ENCODE results near the gene CHFR.

Gene CHFR

DNA sequence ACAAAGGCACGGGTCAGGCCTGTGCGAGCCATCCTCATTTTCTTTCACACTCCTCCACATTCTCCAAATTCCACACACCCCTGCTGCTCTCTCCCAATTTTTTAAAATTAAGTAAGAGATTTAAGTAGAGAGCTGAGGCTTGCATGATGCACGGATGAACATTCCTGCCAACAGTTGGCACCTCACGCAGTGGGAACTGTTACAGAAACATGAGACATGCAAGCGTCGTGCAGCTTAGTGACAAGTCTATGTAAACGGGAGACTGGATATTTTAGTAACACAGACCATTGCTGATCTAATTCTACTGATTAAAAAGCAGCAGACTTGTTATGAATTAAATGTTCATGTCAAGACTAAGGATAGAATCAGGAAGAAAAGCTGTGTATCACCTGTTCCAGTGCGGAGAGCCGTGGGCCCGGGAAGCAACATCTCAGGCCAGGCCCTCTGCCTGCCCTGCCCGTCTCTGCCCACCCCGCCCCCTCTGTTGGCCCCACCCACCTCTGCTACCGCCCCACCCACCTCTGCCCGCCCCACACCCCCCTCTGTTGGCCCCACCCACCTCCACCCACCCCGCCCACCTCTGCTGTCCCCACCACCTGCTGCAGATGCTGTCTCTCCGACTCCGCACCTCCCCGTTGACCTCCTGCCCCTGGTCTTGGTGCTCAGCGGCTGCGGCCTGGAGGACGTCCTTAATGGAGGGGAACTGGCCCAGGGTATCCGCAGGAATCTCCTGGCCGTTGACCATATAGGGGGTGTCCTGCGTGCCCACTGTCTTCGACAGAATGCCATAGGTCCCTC lies 79.9 kb downstream of the CHFR start:
- H3K4me3 ChIP-seq (ENCODE audit: low read depth, low read length) = no peak overlapping the region
- TF ChIP-seq, protein P1, sequence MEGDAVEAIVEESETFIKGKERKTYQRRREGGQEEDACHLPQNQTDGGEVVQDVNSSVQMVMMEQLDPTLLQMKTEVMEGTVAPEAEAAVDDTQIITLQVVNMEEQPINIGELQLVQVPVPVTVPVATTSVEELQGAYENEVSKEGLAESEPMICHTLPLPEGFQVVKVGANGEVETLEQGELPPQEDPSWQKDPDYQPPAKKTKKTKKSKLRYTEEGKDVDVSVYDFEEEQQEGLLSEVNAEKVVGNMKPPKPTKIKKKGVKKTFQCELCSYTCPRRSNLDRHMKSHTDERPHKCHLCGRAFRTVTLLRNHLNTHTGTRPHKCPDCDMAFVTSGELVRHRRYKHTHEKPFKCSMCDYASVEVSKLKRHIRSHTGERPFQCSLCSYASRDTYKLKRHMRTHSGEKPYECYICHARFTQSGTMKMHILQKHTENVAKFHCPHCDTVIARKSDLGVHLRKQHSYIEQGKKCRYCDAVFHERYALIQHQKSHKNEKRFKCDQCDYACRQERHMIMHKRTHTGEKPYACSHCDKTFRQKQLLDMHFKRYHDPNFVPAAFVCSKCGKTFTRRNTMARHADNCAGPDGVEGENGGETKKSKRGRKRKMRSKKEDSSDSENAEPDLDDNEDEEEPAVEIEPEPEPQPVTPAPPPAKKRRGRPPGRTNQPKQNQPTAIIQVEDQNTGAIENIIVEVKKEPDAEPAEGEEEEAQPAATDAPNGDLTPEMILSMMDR (IDR thresholded peaks at IDR 0.05; ENCODE audit: borderline replicate concordance, insufficient read depth, low read depth, low read length) = no peak

DNA sequence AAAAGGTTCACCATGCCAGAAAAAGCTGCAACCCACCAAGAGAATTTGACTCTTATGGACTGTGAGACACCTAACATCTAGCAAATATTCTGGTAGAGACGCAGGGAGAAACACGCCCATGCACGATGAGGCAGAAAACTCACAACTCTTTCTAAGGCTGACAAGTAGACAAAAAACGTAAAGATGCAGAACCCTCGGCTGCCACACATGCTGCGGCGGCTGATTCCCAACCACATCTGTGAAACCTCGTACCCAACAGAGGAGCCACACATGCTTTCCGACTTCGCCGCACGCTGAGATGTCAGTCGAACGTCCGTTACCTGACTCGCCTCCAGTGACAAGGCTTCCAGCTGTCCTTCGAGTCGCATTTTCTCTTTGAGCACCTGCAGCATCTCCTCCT lies 80.5 kb downstream of the CHFR start:
- H3K4me3 ChIP-seq (ENCODE audit: low read depth, low read length) = no peak overlapping the region
- TF ChIP-seq, protein P1 (IDR thresholded peaks at IDR 0.05; ENCODE audit: borderline replicate concordance, insufficient read depth, low read depth, low read length) = no peak

DNA sequence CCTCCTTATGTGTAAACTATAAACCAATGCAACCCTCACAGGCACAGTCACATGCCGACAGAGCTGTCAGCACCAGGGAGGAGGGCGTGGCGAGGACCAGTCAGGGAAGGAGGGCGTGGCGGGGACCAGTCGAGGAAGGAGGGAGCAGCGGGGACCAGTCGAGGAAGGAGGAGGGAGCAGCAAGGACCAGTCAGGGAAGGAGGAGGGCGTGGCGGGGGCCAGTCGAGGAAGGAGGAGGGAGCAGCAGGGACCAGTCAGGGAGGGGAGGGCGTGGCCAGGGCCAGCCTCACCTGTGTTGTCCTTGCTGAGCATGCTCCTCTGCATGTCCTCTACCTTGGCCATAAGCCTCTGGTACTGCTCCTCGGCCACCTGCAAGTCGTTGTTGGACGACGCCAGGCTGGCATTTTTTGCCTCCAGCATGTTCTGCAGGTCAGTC lies 83.0 kb downstream of the CHFR start:
- TF ChIP-seq, protein P1 (IDR thresholded peaks at IDR 0.05; ENCODE audit: borderline replicate concordance, insufficient read depth, low read depth, low read length) = no peak
- H3K4me3 ChIP-seq (ENCODE audit: low read depth, low read length) = no peak overlapping the region

DNA sequence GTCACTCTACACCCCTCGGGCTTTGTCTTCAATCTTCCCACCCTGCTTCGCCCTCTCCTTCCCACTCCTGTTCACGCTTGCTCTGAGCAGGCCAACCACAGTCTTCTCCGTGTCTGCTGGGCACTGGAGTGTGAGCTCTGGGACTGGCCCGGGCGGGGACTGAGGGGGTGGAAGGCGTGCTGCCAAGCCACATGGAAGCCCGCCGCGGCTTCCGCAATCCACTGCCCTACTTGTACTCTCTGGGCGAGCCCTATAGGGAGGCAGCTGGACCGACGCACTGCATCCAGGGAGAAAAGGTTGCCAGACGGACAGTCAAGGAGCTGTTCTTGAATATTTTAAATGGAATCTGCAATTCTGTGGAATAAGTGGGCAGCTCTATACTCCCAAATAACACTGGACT lies 83.5 kb downstream of the CHFR start:
- H3K4me3 ChIP-seq (ENCODE audit: low read depth, low read length) = no peak overlapping the region
- TF ChIP-seq, protein P1 (IDR thresholded peaks at IDR 0.05; ENCODE audit: borderline replicate concordance, insufficient read depth, low read depth, low read length) = no peak

DNA sequence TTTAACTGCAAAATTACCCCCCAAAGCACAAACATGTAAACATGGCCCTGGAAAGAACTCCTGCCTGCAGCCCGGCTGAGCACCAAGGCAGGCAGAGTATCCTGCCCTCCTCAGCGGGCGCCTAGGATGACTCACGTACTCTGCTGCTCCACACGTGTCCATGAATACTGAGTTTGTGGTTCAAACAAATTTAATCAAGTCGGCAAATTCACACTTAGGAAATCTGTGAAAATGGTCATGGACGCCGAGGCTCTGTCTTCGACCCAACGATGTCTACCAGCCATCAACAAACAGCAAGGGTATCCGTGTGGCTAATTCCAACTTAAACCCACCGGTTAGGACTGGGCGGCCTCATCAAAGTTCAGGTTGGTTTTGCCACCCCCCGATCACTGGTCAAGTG lies 84.3 kb downstream of the CHFR start:
- no peak overlapping the region for H3K4me3 ChIP-seq (ENCODE audit: low read depth, low read length)
- TF ChIP-seq, protein P1 (IDR thresholded peaks at IDR 0.05; ENCODE audit: borderline replicate concordance, insufficient read depth, low read depth, low read length) = no peak

DNA sequence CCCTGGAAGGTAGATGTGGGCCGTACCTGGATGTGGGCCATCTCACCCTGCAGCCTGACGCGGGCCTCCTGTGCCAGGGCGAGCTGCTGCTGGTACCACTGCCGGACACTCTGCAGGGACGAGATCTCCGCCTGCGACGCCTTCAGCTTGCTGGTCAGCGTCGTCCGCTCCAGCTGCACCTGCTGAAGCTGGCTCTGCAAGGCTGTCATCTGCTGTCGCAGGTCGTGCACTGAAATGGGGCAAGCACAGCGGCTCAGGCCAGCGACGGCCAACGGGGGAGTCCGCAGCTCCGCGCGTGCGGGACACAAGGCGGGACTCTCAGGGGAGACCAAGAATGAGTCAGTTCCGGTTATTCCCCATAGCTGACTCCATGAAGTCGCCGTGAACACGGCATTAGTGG lies 85.7 kb downstream of the CHFR start:
- TF ChIP-seq, protein P1 (IDR thresholded peaks at IDR 0.05; ENCODE audit: borderline replicate concordance, insufficient read depth, low read depth, low read length) = no peak
- H3K4me3 ChIP-seq (ENCODE audit: low read depth, low read length) = no peak overlapping the region

DNA sequence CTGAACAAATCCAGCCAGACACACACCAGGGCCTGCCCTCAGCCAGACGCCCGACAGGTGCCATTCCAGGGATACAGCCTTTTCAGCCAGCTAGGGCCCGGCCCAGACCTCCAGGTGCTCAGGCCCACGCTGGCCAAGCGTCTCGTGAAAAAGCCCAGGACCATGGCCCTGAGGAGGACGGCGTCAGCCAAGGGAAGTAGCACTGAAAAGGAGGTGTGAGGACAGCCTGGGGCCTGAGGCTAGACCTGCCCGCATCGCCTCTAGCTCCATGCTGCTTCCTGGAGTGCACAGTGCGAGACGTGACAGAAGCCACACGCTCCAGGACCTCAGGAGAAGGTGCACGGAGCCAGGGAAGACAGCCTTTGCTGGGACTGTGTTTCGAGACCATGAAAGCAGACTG lies 88.6 kb downstream of the CHFR start:
- TF ChIP-seq, protein P1 (IDR thresholded peaks at IDR 0.05; ENCODE audit: borderline replicate concordance, insufficient read depth, low read depth, low read length) = no peak
- no peak overlapping the region for H3K4me3 ChIP-seq (ENCODE audit: low read depth, low read length)

All from GM12875 (cell line).